Natural killer cell (primary cell): ENCODE data around the gene PRAMEF2. TPM values are rescaled to one million over a fixed set of nuclear protein-coding genes. Genes with fewer than 3 reads are reported as not detected.
"Not testable (repeated sequence)": the region's sequence is repeated elsewhere in the genome, so short reads cannot be mapped to it uniquely, and the experiment has no call there.

Experiments used
- ATAC-seq, 3 donors: fragments of 150-1000 bp in 2 of 3; fragments of 200-7000 bp in 1 of 3; cut with Tn5 transposase; 1 replicate in 1 of 3; 2 replicates in 2 of 3; pipeline ENCODE4 v1.10.0; 2021; ENCODE audit warnings: mild to moderate bottlenecking in 2 of 3, moderate library complexity in 2 of 3
- DNase-seq, 2 donors: peaks; one replicate each; pipeline versions ENCODE4 v3.0.0 to v3.0.0-alpha.2; 2013 to 2021; ENCODE audit warnings: mixed read lengths in 1 of 2
- H3K27ac ChIP-seq: one replicate; pipeline ENCODE4 v1.5.1; 2013; ENCODE audit warnings: mild to moderate bottlenecking, low read length
- H3K27me3 ChIP-seq: one replicate; pipeline ENCODE4 v1.6.1; 2013; ENCODE audit warnings: low read length; ENCODE audit not compliant: control insufficient read depth, insufficient read depth
- H3K36me3 ChIP-seq: one replicate; pipeline ENCODE4 v1.6.1; 2013; ENCODE audit warnings: low read length; ENCODE audit not compliant: control insufficient read depth, insufficient read depth
- H3K4me1 ChIP-seq: one replicate; pipeline ENCODE4 v1.6.1; 2013; ENCODE audit warnings: low read length; ENCODE audit not compliant: control insufficient read depth, insufficient read depth
- H3K4me3 ChIP-seq: one replicate; pipeline ENCODE4 v1.5.1; 2013; ENCODE audit warnings: low read length
- H3K9me3 ChIP-seq: one replicate; pipeline ENCODE4 v1.6.1; 2013; ENCODE audit warnings: low read length; ENCODE audit not compliant: control insufficient read depth, insufficient read depth
- H3K27ac Mint-ChIP-seq, 2 donors: one replicate each; pipeline ENCODE4 v1.8.0; 2022; ENCODE audit warnings: mild to moderate bottlenecking in 2 of 2, mixed read lengths in 2 of 2, moderate library complexity in 1 of 2
- H3K27me3 Mint-ChIP-seq, 2 donors: one replicate each; pipeline ENCODE4 v1.8.0; 2022; ENCODE audit warnings: low read depth in 2 of 2, mixed read lengths in 2 of 2
- H3K36me3 Mint-ChIP-seq: one replicate; pipeline ENCODE4 v1.8.0; 2022; ENCODE audit warnings: mixed read lengths
- H3K4me1 Mint-ChIP-seq, 2 donors: one replicate each; pipeline ENCODE4 v1.8.0; 2022; ENCODE audit warnings: mixed read lengths in 2 of 2
- H3K4me3 Mint-ChIP-seq: one replicate; pipeline ENCODE4 v1.8.0; 2022; ENCODE audit warnings: mild to moderate bottlenecking, moderate library complexity, mixed read lengths
- H3K9me3 Mint-ChIP-seq, 2 donors: one replicate each; pipeline ENCODE4 v1.8.0; 2022; ENCODE audit warnings: mixed read lengths in 2 of 2
- WGBS: methylation state at CpG from one replicate; pipeline ENCODE4 v1.1.7; 2013; ENCODE audit warnings: missing lambda C conversion rate; ENCODE audit not compliant: insufficient coverage; 5-methylcytosine and 5-hydroxymethylcytosine counted together
- intact Hi-C: fragments of 100-400 bp; cut with micrococcal nuclease; formaldehyde crosslinking; loops from one replicate; pipeline ENCODE4 v1.14.2; 2022
- total RNA-seq, 4 donors: library from RNA; stranded (reverse); fragments of 120-200 nt in 1 of 4; gene quantifications; one replicate each; pipeline versions ENCODE4 v1.2.3 to v1.2.4, GENCODE V29; 2013 to 2022

The PRAMEF2 gene
- total RNA-seq, 3 donors from 2014 or later (not counting 1 experiment from before 2014, with no cell fraction given), result not detected

DNA sequence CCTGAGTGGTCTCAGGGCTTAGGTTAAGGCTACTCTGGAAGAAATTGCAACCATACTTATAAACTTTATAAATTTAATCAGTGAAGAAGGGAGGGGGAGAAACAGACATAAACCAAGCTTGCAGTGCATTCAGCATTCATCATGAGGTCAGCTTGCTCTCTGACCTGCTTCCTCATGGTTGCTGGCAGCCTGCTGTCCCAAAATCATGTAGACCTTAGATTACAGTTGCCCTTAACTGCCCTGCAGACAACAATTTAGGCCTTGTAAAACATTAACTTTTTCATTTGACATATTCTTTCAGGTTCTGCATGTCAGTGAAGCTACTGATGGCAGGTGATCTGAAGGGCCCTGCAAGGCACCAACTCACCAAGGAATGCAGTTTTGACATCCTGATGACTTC, 42.3 kb downstream of the PRAMEF2 start:
- H3K36me3 Mint-ChIP-seq, H3K9me3 Mint-ChIP-seq, DNase-seq, H3K36me3 ChIP-seq, H3K27ac Mint-ChIP-seq, H3K9me3 ChIP-seq, H3K4me3 Mint-ChIP-seq, intact Hi-C loops, ATAC-seq, H3K27me3 ChIP-seq, H3K27me3 Mint-ChIP-seq, H3K27ac ChIP-seq, H3K4me1 Mint-ChIP-seq, H3K4me1 ChIP-seq, H3K4me3 ChIP-seq: not testable (repeated sequence)

DNA sequence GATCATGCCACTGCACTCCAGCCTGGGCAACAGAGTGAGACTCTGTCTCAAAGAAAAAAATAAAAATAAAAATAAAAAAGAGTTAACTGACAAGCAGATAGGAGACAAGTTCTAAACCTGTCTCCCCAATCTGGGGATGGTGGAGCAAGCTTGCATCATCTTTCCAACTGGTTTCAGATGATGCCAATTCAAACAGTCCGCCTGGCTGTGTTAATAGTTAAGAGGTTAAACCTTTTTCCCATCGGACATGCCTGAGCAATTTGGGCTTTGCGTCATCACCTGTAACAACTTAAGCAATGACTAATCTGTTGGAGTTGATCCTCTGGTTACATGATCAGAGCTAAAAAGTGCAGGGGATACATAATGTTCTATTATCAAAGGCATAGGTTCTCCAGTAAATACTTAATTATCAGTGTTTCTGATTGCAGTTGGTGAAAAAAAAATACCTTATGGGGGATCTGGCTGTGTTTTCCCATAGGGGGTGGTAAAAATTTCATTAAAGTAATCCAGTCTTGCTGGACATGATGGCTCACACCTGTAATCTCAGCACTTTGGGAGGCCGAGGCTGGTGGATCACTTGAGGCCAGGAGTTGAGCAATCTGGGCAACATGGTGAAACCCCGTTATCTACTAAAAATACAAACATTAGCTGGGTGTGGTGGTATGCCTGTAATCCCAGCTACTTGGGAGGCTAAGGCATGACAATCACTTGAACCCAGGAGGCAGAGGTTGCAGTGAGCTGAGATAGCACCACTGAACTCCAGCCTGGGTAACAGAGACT, 47.1 kb downstream of the PRAMEF2 start:
- no CpG with 5 or more reads among the region's 5 CpGs for WGBS
- H3K36me3 ChIP-seq, H3K4me3 Mint-ChIP-seq, H3K4me1 ChIP-seq, H3K4me1 Mint-ChIP-seq, H3K27me3 ChIP-seq, H3K27ac Mint-ChIP-seq, H3K27ac ChIP-seq, H3K9me3 ChIP-seq, intact Hi-C loops, ATAC-seq, H3K4me3 ChIP-seq, H3K9me3 Mint-ChIP-seq, H3K27me3 Mint-ChIP-seq, H3K36me3 Mint-ChIP-seq, DNase-seq: not testable (repeated sequence)

Other genes starting within 250 kb of the PRAMEF2 start
- 100 to 1,000 TPM; 106 to 175 (median 153) TPM for gene DHRS3, start 238.9 kb upstream of the PRAMEF2 start, total RNA-seq
- not detected for gene AADACL4, start 213.0 kb upstream of the PRAMEF2 start, total RNA-seq
- gene AADACL3, start 141.0 kb upstream of the PRAMEF2 start, total RNA-seq, result not detected
- not detected for gene CFAP107, start 110.9 kb upstream of the PRAMEF2 start, total RNA-seq
- not detected for gene PRAMEF12, start 83.3 kb upstream of the PRAMEF2 start, total RNA-seq
- gene PRAMEF1, start 65.7 kb upstream of the PRAMEF2 start, total RNA-seq, result not detected
- gene PRAMEF11, start 25.7 kb upstream of the PRAMEF2 start, total RNA-seq, result not detected
- gene HNRNPCL1, start 8.4 kb upstream of the PRAMEF2 start, total RNA-seq, result not detected
- gene PRAMEF4, start 29.1 kb downstream of the PRAMEF2 start, total RNA-seq, result not detected
- gene PRAMEF10, start 41.2 kb downstream of the PRAMEF2 start, total RNA-seq, result not detected
- gene PRAMEF7, start 59.5 kb downstream of the PRAMEF2 start, total RNA-seq, result not detected
- not detected for gene PRAMEF6, start 90.5 kb downstream of the PRAMEF2 start, total RNA-seq
- gene PRAMEF27, start 199.5 kb downstream of the PRAMEF2 start, total RNA-seq, result not detected
- not detected for gene HNRNPCL3, start 203.7 kb downstream of the PRAMEF2 start, total RNA-seq
- gene PRAMEF25, start 213.7 kb downstream of the PRAMEF2 start, total RNA-seq, result not detected